GM18909 (cell line): ENCODE data around the gene DOCK3.
"Not testable (repeated sequence)": the region's sequence is repeated elsewhere in the genome, so short reads cannot be mapped to it uniquely, and the experiment has no call there.

Experiments used
- ATAC-seq: cut with Tn5 transposase; IDR thresholded peaks from one replicate; pipeline ENCODE4 v1.9.1; 2021; ENCODE audit warnings: mild to moderate bottlenecking; ENCODE audit not compliant: unreplicated experiment, poor library complexity

DOCK3 gene

DNA sequence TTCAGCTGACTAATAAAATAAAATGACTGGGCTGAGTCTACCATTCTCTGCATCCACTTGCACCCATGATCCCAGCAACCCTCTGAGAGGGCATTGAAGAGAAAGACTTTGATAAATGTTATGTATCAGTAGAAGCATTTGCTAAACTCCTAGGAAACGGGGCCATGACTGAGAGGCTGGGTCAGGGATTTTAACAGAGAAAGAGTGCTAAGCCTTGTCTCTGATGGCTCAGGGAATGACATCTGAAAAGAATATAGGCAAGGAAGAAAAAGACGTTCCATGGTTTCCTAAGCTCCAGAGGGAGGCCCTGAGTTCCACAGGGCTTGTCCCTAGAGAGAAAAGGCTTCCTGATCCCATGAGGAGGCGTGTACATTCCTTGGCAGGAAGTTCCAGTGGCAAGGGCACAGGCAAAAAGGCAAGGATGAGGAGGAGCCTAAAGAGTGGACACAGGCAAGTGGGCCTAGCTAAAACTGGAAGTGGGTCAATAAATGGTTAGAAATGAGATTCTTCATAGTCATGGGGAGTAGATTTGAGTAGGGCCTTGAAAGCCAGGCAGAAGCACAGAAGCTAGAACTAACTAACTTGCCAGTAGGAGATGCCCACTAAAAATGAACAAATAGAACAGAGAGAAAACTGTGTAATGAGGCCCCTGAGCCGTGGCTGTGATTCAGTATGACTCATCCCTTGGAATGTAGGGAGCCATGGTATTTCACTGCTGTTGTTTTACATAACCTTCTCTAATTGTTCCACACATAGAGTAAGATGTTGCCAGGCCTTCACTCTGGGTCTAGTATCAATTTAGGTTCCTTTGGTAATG is 665.5 kb downstream of the DOCK3 start:
- no peak for ATAC-seq

DNA sequence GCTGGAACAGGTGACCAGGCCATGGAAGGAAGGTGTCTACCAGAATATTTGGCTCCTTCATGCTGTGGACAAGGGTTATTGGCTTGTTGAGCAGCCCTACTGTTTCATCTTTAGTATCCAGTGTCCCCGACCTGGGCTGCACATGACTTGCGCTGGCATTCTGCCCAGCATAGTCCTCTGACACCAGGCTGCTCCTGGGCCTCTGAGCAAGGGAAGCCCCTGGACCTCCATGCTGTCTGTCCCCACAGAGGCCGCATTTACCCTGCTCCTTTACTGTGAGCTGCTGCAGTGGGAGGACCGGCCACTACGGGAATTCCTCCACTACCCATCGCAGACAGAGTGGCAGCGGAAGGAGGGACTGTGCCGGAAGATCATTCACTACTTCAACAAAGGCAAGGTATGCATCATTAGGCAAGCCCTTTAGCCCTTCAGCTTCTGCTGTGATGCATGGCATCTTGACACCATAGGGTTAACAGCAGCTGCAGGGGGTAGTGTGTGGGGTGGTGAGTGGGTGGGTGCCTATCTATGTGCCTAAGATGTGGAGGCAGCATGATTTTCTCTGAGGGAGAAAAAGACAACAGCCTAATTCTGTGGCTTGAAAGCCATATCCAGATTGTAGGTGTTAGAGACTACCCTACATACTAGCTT is 666.4 kb downstream of the DOCK3 start:
- no peak for ATAC-seq

DNA sequence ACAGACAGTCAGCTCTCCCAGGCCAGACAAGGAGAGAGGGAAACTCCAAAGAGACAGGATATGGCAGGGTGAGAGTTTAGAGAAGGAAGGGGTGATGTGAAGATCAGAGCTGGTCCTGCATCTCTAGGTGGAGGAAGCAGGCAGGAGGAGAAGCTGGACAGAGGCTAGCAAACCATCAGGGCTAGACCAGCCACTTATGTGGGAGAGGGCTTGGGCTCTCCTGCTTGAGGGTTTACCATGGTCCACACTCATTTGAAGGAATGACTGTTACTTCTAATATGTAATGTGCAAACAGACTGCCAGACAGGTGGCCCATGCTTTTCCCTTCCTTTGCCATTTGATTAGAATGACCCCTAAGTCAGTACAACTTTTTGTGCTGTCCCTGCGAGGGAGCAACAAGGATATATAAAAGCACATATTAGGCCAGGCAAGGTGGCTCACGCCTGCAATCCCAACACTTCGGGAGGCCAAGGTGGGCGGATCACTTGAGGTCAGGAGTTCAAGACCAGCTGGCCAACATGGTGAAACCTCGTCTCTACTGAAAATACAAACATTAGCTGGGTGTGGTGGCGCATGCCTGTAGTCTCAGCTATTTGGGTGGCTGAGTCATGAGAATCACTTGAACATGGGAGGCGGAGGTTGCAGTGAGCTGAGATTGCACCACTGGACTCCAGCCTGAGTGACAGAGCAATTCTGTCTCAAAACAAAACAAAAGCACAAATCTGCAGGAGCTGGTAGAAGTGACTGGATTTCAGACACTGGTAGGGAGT is 669.4 kb downstream of the DOCK3 start:
- no peak for ATAC-seq

DNA sequence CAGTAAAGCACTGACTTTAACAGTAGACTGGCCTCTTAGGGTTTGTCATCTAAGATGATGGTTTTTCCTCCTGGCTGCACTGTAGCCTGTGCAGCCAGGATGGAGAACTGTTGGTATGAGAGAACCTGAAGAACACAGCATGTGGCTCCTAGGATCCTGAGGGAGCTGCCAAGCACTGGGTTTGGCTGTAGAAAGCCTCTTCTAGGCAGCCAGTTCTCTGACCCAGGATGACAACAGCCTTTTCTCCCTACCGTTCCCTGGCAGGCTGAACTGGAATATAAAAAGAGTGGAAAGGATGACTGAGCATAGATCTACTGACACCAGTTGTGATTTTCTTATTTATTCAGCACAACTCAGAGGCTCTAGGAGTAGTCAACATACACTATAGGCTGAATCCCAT is 676.0 kb downstream of the DOCK3 start:
- no peak for ATAC-seq

DNA sequence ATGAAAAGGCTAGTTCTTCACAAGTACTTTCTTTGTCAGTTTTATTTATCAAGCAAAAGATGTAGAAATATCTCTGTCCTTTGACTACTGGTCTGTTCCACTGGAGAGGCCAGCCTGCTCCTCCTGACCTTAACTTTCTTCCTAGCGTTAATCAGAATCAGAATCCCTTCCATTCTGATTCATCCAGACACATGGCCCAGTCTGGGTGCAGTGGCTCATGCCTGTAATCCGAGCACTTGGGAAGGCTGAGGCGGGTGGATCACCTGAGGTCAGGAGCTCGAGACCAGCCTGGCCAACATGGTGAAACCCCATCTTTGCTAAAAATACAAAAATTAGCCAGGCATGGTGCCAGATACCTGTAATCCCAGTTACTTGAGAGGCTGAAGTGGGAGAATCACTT is 678.4 kb downstream of the DOCK3 start:
- ATAC-seq, result no peak

DNA sequence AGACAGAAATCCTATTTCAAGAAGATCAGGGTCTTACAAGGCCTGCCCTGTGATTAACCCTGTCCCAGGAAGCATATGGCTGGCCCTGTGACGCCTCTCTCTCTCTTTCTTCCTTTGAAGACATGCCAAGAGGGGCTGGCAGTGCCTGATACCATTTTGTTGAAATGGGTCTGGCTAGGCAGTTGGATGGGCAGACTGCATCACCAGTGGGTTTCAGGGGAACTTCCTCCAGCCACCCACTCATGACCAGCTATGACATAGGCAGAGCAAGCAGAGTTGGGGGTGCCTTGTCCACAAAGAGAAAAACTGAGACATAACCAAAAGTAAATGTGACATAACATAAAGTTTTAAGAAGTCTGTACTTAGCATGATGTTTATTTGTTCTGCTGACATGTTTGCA is 679.0 kb downstream of the DOCK3 start:
- ATAC-seq, result no peak

DNA sequence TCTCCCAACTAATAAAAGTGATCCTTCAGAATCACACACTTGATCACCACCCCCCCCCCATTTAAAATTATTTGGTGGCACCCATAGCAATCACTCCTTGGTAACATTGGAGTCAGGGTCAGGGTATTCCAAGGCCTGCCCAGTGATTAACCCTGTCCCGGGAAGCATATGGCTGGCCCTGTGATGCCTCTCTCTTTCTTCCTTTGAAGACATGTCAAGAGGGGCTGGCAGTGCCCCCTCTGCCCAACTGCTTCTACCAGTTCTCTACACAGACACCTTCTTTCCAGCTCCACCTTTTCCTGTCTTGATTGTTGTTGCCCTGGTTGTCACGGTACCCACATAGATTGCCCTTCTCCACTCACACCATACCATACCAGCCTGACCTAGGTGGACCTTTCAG is 679.4 kb downstream of the DOCK3 start:
- no peak for ATAC-seq

DNA sequence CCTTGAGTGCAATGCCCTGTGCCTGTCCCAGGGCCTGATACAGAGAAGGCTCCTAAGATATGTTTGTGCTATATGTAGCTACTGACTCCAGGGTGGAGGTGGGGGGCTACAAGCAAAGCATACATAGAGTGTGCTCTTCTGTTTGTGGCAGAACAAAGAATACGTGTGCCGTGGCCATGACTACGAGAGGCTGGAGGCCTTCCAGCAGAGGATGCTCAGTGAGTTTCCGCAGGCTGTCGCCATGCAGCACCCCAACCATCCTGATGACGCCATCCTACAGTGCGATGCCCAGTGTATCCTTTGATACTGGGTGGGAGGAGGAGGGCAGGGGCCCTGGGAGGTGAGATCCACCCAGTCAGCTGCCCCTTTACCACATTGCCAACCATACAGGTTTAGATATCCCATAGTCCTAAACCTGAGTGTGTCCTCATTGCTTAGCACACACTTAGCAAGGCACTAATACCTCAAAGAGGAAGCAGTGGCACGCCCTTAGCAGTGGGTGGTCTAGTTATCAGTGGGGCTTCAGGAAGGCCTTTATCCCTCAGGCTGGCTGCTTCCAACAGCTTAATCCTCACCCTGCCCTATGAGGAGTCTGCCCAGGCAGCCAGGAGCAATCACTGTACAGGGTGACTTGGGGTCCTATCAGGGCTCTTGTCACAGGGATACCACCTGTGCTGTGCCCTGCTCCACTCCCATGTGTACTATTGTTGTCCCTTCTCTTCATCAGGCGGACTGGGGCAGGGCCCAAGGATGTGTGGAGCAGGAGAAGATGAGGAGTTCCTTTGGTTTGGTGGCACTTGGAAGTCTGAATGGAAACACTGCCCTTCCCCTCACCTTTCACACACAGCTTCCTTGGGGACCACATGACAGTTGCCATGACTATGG is 680.2 kb downstream of the DOCK3 start:
- ATAC-seq, result no peak

DNA sequence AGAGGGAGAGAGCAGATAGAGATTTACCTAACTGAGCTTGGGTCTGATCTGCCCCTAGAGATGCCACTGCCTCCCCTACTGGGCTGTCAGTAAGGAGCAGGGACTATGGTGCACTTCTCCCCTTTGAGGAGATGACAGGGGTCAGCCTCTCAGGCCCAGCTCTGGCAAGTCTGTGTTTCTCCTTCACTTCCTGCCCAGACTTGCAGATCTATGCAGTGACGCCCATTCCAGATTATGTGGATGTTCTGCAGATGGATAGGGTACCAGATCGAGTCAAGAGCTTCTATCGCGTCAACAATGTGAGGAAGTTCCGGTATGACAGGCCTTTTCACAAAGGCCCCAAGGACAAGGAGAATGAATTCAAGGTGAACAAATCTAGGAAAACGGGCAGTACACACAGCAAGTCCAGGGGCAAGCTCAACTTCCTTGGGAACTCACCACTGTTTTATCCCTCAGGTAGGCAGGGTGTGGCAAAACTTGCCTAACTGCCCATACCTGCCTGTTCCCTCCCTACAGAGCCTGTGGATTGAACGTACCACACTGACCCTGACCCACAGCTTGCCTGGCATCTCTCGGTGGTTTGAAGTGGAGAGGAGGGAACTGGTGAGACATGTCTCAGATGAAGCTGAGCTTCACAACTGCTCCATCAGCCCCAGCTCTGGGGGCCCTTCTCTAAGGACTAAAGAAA is 681.3 kb downstream of the DOCK3 start:
- no peak for ATAC-seq

DNA sequence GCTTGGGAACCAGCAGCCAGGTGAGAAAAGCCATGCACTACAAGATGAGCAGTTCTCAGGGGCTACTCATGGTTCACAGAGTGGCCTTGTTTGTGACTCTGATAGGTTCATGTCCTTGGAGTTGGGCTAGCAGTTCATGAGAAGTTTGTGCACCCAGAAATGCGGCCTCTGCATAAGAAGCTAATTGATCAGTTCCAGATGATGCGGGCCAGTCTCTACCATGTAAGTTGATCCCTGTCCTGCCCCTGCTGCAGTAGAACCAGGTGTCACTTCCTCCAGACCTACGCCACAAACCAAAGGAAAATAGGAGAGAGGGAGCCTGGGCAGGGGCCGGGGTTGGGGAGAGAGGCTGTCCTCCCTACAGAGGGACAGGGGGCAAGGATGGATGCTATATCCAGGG is 683.1 kb downstream of the DOCK3 start:
- ATAC-seq, result no peak

DNA sequence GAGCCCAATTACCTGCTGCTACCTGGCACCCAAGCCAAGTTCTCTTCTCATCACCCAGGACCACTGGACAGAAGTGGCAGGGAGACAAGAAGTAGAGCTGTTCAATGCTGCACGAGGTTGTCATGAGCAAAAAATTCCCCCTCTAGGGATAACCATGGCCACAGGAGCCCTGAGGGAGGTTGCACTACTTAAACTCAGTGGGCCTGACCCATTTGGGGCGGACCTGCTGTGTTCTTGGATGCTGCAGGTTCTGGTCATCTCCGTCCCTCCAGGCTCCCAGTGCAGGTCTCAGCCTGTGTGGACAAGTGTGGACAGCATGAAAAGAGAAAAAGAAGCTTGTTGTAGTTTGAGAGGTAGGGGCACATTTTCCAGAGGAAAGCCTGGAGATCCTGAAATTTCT is 684.3 kb downstream of the DOCK3 start:
- ATAC-seq, result no peak

DNA sequence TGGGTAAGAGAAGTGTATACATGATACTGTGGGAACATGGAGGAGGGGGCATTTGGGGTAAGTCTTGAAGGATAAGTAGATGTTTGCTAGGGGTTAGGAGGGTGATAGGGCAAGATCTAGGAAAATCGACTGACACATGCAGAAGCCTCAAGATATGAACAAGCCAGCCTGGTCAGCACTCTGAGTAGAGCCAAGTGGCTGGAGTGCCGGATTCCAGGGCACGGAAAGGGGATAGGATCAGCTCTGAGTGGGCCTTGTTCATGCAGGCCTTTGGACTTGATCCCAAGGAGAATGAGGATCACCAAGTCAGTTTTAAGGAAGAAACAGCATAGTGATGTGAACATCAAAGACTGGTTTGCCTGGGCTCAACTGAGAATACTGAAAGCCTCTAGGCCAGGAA is 686.1 kb downstream of the DOCK3 start:
- no peak for ATAC-seq

DNA sequence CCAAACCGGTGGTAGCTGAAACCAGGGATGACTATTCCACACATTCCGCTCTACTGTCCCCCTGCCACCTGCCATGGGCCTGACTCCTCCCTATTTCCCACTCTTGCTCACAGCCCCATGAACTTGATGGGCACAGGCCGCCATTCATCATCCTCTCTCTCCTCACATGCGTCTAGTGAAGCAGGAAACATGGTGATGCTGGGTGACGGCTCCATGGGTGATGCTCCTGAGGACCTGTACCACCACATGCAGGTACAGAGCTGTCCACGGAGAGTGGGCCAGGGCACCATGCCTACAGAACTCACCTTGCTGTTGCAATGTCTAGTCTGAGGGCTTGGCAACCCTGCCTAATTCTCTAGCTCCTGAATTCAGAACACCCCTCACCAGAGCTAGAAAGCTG is 687.0 kb downstream of the DOCK3 start:
- ATAC-seq, result no peak

DNA sequence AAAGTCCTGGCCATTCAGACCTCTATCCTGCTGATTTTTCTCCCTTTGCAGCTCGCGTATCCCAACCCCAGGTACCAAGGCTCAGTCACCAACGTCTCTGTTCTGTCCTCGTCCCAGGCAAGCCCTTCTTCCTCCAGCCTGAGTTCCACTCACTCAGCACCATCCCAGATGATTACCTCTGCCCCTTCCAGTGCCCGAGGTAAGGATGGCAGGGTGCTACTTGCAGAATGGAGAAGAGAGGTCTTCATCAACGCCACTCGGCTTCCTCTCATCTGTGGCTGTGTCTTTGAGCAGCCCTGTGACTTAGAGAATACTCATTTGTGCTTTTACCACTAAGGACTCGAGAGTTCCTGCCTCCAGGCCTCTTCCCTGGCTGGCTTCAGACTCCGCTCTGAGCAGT is 687.7 kb downstream of the DOCK3 start:
- ATAC-seq, result no peak

DNA sequence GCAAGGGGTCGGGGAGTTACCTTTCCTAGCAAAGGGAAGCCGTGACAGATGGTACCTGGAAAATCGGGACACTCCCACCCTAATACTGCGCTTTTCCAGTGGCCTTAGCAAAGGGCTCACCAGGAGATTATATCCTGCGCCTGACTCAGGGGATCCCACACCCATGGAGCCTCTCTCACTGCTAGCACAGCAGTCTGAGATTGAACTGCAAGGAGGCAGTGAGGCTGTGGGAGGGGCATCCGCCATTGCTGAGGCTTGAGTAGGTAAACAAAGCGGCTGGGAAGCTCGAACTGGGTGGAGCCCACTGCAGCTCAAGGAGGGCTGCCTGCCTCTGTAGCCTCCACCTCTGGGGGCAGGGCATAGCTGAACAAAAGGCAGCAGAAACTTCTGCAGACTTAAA is 693.5 kb downstream of the DOCK3 start:
- ATAC-seq, result not testable (repeated sequence)

DNA sequence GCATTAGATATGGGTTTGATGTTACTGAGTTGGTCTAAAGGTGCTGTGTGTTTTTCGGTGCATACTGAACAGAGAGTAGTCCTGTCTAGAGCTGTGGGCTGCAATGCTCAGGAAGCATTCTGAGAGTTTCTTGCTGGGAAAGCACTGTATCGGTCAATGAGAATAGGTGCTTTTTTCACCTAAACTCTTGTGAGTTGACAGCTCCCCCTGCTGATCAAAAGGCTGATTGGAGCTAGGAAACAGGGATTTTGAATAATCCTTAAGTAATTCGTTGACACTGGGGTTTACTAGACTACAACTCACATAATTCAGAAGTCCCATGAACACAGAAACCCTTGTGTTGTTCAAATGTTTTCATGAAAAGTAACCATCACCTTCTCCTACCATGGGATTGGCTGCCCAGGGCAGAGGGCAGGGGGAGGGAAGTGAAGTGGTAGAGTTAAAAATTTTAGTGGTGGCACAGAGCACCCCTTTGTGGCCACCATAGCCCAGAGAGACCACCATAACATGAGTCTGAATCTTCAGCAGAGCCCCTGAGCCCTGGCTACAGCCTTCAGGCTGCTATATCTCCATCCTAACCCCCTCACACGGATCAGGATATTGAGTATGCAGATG is 697.3 kb downstream of the DOCK3 start:
- ATAC-seq, result no peak

DNA sequence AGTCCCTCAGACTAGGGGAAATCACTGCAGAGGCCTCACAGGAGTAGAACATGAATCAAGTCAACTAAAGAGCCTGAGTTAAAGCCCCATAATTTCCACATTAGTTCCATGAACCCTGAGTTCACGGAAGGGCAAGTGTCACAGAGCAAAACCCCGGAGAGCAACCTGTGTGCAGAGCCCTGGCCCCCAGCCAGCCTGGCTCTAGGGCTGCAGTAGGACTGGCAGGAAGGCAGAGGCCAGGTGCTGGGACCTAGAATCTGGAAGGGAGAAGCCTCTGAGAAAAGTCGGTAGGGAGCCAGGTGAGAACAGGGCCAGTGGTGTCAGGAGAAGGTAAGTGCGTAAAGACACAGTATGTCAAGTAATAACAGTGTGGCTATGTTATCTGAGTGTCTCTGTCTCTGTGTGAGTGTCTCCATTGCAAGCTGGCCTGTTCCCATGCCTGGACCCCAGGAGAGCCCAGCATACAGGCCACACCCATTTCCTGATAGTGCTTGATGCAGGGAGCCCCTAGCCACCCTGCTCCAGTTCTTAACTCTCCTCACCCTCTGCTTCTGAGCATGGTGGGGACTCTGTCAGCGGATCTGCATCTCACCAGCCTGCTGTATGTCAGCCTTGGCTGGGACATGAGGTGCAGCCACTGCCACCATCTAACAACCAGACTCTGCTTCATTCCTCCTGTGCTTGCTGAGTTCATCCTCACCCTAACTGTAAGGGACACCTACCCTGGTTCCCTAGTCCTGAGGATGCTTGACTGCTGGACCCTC is 699.1 kb downstream of the DOCK3 start:
- no peak for ATAC-seq

DNA sequence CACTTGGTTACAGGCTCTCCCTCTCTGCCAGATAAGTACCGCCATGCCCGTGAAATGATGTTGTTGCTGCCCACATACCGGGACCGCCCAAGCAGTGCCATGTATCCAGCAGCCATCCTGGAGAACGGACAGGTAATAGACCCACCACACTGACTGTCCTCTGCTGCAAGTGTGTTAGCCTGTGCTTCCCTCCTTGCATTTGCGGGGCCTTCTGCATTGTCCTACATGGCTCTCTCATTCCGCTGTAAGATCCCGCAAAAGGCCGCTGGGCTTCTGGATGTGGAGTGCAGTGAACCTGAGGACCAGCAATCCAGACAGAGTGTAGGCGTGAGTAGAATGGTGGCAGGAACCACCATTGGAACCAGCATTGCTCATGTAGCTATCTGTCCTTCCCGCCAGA is 699.7 kb downstream of the DOCK3 start:
- ATAC-seq, result no peak

DNA sequence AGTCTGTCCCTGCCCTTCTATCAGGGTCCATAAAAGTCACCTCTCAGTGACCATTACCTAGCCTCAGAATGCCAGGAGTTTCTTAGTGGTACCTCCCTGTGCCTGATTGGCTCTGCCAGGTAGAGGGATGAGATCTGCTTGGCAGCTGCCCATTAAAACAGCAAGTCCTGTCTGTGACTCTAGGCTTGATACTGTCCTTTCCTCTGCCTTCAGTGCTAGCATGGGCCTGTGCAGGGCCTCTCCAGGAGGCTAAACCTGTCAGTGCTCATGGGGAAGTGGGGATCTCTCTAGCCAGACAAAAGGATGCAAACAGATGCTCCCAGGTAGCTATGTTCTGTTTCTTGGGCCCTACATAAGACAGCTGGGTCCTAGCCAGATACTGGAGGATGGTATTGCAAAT is 700.4 kb downstream of the DOCK3 start:
- ATAC-seq, result no peak
